ENCODE results near the gene DNM3.

Gene DNM3

DNA sequence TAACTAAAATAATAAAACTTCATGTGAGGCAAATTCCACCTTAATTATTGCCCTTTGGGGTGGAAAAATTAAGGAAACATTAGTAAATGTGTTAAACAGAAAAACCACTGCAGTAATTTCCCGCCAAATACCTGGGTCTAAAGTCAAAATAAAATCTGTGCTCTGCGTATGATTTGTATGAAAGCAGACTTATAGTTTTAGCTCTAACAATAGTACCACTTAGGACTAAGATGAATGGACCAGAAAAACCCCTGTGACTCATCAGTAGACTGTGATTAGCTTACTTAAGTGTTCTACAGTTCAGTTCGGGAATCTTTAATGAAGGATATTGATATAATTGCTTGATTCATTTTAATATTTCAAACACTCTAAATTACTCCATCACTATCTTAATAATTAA lies 555.9 kb downstream of the DNM3 start:
- peak; percentile 59 for DNase-seq (ENCODE audit: low read depth)
- TF ChIP-seq, protein P1, sequence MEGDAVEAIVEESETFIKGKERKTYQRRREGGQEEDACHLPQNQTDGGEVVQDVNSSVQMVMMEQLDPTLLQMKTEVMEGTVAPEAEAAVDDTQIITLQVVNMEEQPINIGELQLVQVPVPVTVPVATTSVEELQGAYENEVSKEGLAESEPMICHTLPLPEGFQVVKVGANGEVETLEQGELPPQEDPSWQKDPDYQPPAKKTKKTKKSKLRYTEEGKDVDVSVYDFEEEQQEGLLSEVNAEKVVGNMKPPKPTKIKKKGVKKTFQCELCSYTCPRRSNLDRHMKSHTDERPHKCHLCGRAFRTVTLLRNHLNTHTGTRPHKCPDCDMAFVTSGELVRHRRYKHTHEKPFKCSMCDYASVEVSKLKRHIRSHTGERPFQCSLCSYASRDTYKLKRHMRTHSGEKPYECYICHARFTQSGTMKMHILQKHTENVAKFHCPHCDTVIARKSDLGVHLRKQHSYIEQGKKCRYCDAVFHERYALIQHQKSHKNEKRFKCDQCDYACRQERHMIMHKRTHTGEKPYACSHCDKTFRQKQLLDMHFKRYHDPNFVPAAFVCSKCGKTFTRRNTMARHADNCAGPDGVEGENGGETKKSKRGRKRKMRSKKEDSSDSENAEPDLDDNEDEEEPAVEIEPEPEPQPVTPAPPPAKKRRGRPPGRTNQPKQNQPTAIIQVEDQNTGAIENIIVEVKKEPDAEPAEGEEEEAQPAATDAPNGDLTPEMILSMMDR (conservative IDR thresholded peaks at IDR 0.05; ENCODE audit: low read depth, low read length), result no peak
- H3K4me3 ChIP-seq (ENCODE audit: low read depth, low read length), result no peak overlapping the region

DNA sequence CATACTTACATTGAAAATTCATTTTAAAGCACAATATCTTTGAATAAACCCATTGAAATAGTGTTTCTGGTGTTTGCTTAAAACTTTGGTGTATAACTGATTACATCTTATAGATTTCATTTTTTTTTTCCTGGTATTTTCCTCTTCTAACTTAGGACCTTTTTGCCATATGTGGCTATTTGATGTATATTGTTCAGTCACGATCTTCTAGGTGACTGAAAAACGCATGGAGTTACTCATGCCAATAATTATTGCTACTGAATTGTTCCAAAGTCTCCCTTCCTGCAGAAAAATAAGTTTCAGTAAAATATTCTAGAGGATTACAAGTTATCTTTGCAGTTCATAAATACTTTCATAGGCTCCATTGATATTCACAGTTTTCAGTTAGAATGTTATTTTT lies 556.3 kb downstream of the DNM3 start:
- no peak overlapping the region for H3K4me3 ChIP-seq (ENCODE audit: low read depth, low read length)
- TF ChIP-seq, protein P1 (conservative IDR thresholded peaks at IDR 0.05; ENCODE audit: low read depth, low read length), result no peak
- no peak for DNase-seq (ENCODE audit: low read depth)

DNA sequence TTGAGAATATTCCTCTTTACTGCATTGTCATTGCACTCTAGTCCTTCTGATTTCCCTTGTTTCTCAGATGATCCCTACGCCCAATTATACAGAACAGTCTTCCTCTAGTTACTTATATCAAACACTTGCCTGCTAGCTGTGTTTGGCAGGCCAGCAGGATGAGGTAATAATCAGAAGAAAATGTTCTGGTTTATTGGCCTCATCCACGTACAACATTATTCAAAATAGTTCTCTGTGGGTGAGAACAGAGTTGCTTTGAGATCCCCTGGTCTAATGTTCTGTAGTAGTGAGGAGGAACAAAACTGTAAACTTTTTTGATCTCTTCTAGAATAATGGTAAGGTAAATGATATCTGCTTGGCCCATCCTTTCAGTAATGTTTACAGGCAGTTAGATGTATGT lies 556.9 kb downstream of the DNM3 start:
- H3K4me3 ChIP-seq (ENCODE audit: low read depth, low read length), result no peak overlapping the region
- TF ChIP-seq, protein P1 (conservative IDR thresholded peaks at IDR 0.05; ENCODE audit: low read depth, low read length), result no peak
- DNase-seq (ENCODE audit: low read depth), result peak; percentile 66

DNA sequence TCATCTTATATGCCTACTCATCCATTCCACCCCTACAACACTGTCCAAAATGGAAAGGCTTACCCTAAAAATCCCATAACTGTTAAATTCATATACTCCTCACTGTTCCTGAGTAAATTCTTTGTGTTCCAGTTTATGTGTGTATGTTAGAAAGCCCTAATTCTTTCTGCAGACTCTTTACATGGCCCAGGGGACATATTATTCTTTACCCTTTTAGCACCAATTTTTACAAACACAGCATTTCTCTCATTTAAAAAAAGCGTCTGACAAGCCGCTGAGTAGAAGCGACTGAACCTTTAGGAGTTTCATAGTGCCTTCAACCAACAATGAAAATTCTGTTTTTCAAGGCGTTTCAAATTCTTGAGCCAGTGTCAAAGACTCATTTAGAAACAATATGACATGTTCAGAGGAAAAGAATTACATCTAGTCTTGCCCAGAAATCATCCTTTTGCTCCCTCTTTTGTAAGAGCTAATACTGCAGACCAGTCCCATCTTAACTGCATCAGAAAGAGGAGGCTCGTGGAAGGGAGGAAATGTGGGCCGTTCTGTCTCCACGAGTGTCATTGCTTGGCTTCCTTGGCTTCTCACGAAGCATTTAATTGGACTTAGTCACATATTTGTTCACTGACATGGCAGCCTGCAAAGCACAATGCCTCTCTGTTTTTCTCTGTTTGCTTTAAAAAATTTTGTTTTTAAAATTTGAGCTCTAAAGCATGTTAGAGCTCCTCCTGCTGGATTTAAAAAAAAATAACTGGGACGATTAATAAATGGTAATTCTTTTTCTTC lies 557.9 kb downstream of the DNM3 start:
- no peak overlapping the region for H3K4me3 ChIP-seq (ENCODE audit: low read depth, low read length)
- peak; percentile 94 for DNase-seq (ENCODE audit: low read depth)
- TF ChIP-seq, protein P1 (conservative IDR thresholded peaks at IDR 0.05; ENCODE audit: low read depth, low read length), result peak; percentile 47

DNA sequence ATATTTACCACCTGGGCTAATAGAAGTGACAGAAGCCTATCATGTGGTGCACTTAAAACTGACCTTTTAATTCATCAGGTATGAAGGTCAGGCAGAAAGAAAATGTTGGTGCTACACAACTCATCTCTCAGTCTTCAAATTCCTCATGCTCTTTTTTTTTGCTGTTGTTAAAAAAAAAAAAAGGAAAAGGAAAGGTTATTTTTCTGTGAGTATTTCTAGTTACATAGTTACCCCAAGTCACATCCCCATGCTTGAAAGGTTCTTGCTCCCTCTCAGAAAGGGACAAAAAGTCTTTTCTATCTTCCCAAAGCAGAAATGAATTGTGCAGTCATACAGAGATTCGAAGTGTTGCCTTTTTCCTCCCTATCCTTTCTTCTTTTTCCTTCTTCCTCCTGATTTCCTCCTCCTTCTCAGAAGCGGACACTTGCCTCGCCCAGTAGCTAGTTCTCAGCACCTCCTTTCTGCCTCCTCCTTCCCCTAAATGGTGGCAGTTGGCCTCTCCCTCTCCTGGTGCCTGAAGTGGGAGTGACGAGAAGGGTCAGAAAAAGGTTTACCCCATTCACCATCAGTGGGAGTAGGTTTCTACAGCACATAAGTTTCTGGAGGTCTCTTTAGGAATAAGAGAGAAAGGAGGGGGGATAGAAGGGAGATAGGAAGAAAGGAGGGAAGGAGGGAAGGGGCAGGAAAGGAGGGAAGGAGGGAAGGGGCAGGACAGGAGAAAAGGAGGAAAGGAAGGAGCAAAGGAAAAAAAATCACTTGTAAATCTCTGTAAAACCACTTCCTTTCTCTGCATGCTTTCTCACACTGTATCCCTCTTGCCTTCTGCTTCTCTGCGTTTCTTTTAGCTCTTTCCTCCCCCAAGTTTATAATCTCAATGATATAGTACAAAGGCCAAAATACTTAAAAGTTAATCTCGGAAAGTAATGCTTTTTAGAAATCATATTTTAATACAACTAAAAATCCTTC lies 558.7 kb downstream of the DNM3 start:
- TF ChIP-seq, protein P1 (conservative IDR thresholded peaks at IDR 0.05; ENCODE audit: low read depth, low read length), result no peak
- DNase-seq (ENCODE audit: low read depth), result no peak
- no peak overlapping the region for H3K4me3 ChIP-seq (ENCODE audit: low read depth, low read length)

DNA sequence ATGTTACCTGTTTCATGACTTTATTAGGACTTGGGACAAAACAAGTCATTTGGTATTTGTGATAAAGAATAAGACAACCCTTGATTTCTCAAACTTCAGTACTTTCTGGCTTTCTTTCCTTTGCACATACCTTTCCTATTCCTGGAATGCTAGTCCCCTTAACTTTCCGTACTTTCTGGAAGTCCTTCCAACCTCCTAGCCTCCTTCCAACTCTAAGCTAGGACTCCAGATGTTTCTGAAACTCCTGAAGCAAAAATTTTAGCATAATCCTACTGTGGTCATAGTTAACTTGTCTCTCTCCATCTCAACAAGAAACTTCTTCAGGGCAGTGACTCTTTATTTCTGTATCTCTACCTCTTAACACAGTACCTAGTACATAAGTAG lies 559.4 kb downstream of the DNM3 start:
- DNase-seq (ENCODE audit: low read depth), result no peak
- no peak overlapping the region for H3K4me3 ChIP-seq (ENCODE audit: low read depth, low read length)
- TF ChIP-seq, protein P1 (conservative IDR thresholded peaks at IDR 0.05; ENCODE audit: low read depth, low read length), result no peak

All from choroid plexus epithelial cell (primary cell).